ENCODE results near the gene ITSN1.

DNA sequence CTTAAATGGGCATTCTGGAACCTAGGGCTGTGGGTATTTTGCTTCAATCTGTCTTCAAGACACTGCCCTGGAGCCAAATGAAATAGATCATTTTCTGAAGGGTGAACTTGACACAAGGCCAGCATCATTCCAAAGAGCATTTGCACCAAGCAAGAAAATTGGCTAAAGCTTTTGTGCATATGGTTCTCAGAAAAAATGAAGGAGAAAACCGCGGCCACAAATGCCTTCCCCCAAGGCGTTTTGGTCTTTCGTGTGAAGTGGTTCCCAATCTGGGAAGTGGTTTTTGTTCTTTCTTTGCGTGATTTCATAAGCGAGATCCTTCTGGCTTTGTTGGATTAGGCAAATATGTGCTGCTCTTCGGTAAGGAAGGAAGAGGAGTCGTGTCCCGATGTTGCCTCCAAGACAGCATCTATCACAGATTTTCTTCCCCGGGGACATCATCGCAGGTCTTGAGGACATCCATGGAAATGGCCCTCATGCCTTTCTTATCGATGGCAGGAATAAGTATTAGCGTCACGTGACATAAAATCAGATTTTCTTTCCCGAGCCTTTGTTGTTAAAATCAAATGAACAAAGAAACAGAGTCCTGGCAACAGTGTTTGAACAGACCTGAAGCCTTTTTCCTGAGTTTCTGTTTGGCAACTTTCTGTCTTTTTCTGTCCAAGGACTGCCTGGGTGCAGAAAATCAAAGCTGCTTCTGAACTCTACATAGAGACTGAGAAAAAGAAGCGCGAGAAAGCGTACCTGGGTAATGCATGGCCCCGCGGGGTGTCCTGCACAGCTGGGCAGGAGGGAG lies 242.3 kb downstream of the ITSN1 start:
- TF ChIP-seq, protein P1, sequence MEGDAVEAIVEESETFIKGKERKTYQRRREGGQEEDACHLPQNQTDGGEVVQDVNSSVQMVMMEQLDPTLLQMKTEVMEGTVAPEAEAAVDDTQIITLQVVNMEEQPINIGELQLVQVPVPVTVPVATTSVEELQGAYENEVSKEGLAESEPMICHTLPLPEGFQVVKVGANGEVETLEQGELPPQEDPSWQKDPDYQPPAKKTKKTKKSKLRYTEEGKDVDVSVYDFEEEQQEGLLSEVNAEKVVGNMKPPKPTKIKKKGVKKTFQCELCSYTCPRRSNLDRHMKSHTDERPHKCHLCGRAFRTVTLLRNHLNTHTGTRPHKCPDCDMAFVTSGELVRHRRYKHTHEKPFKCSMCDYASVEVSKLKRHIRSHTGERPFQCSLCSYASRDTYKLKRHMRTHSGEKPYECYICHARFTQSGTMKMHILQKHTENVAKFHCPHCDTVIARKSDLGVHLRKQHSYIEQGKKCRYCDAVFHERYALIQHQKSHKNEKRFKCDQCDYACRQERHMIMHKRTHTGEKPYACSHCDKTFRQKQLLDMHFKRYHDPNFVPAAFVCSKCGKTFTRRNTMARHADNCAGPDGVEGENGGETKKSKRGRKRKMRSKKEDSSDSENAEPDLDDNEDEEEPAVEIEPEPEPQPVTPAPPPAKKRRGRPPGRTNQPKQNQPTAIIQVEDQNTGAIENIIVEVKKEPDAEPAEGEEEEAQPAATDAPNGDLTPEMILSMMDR (IDR thresholded peaks at IDR 0.05) = no peak
- TF ChIP-seq ZFX (IDR thresholded peaks at IDR 0.05; ENCODE audit: borderline replicate concordance) = no peak
